GM23338 (cell line): ENCODE results near the gene ADTRP. TPM values are rescaled to one million over a fixed set of nuclear protein-coding genes. Genes with fewer than 3 reads are reported as not detected.

ENCODE experiments used
- ATAC-seq: fragments of 200-7000 bp; cut with Tn5 transposase; 3 replicates; pipeline ENCODE4 v1.9.1; 2020
- DNase-seq: peaks from one replicate; pipeline ENCODE4 v3.0.0-alpha.2; 2015; ENCODE audit warnings: low spot score
- H2AFZ ChIP-seq: fragments of 200-600 bp; sonication (generic); 2 replicates; pipeline ENCODE4 v1.8.0; 2016; ENCODE audit warnings: antibody characterized with exemption, mild to moderate bottlenecking, moderate library complexity
- H3F3A ChIP-seq: fragments of 200-600 bp; sonication (generic); replicated peaks from 2 replicates; pipeline ENCODE4 v1.8.0; 2017; ENCODE audit warnings: antibody characterized with exemption, mixed run types, low read depth
- H3K27ac ChIP-seq: fragments of 200-600 bp; sonication (generic); 2 replicates; pipeline ENCODE4 v1.6.1; 2016; ENCODE audit warnings: low read depth
- H3K27me3 ChIP-seq: fragments of 200-600 bp; sonication (generic); 2 replicates; pipeline ENCODE4 v1.8.0; 2016; ENCODE audit warnings: mild to moderate bottlenecking, mixed run types, moderate library complexity; ENCODE audit not compliant: insufficient read depth
- H3K36me3 ChIP-seq: fragments of 200-600 bp; sonication (generic); 2 replicates; pipeline ENCODE4 v1.8.0; 2016; ENCODE audit warnings: mild to moderate bottlenecking; ENCODE audit not compliant: insufficient read depth
- H3K4me1 ChIP-seq: fragments of 200-600 bp; sonication (generic); 2 replicates; pipeline ENCODE4 v1.8.0; 2016; ENCODE audit warnings: mild to moderate bottlenecking, moderate library complexity; ENCODE audit not compliant: insufficient read depth
- H3K4me2 ChIP-seq: fragments of 200-600 bp; sonication (generic); 2 replicates; pipeline ENCODE4 v1.7.1; 2017; ENCODE audit warnings: mixed run types
- H3K4me3 ChIP-seq: fragments of 200-600 bp; sonication (generic); 2 replicates; pipeline ENCODE4 v1.6.1; 2016; ENCODE audit warnings: mixed run types
- H3K79me2 ChIP-seq: fragments of 200-600 bp; sonication (generic); replicated peaks from 2 replicates; pipeline ENCODE4 v1.8.0; 2017; ENCODE audit warnings: mild to moderate bottlenecking; ENCODE audit not compliant: insufficient read depth
- H3K9me2 ChIP-seq: fragments of 200-600 bp; sonication (generic); 2 replicates; pipeline ENCODE4 v1.8.0; 2017; ENCODE audit not compliant: insufficient read depth
- H4K20me1 ChIP-seq: fragments of 200-600 bp; sonication (generic); replicated peaks from 2 replicates; pipeline ENCODE4 v1.8.0; 2017; ENCODE audit warnings: mild to moderate bottlenecking; ENCODE audit not compliant: insufficient read depth
- H3K27ac Mint-ChIP-seq: 2 replicates; pipeline ENCODE4 v1.8.0; 2020; ENCODE audit warnings: inconsistent platforms, mild to moderate bottlenecking, moderate library complexity, mixed read lengths
- H3K27me3 Mint-ChIP-seq: 3 replicates; pipeline ENCODE4 v1.8.0; 2022; ENCODE audit warnings: low read depth, mild to moderate bottlenecking, moderate library complexity, mixed read lengths, inconsistent platforms; ENCODE audit not compliant: insufficient read depth, poor library complexity
- H3K36me3 Mint-ChIP-seq: 3 replicates; pipeline ENCODE4 v1.8.0; 2021; ENCODE audit warnings: low read depth, mild to moderate bottlenecking, inconsistent platforms, moderate library complexity, mixed read lengths
- H3K4me1 Mint-ChIP-seq: 3 replicates; pipeline ENCODE4 v1.8.0; 2020; ENCODE audit warnings: mild to moderate bottlenecking, inconsistent platforms, mixed read lengths
- H3K4me3 Mint-ChIP-seq: 3 replicates; pipeline ENCODE4 v1.8.0; 2021; ENCODE audit warnings: moderate library complexity, mild to moderate bottlenecking, inconsistent platforms, mixed read lengths
- H3K9me3 Mint-ChIP-seq: 3 replicates; pipeline ENCODE4 v1.8.0; 2020; ENCODE audit warnings: moderate library complexity, mild to moderate bottlenecking, inconsistent platforms, mixed read lengths
- CREB1 ChIP-seq: fragments of 250-450 bp; sonication (Bioruptor Pico); IDR thresholded peaks from 2 replicates; pipeline ENCODE4 v1.5.0; 2020; ENCODE audit warnings: low read depth, mild to moderate bottlenecking, moderate library complexity
- CTCF ChIP-seq, 2 experiments: fragments of 200-600 bp in 1 of 2; sonication (generic) in 1 of 2; conservative IDR thresholded peaks; 2 replicates each; pipeline versions ENCODE4 v1.5.1 to v1.6.1; 2016 to 2017; ENCODE audit warnings: antibody characterized with exemption in 2 of 2, low read depth in 2 of 2, mild to moderate bottlenecking in 2 of 2, moderate library complexity in 1 of 2
- ETS1 ChIP-seq: IDR thresholded peaks from 2 replicates; pipeline ENCODE4 v1.6.1; 2016; ENCODE audit warnings: antibody characterized with exemption
- EZH2 ChIP-seq: fragments of 200-600 bp; sonication (generic); IDR thresholded peaks from one replicate; pipeline ENCODE4 v1.8.0; 2017; ENCODE audit warnings: antibody characterized with exemption, mild to moderate bottlenecking, low read depth; ENCODE audit not compliant: unreplicated experiment
- EZH2phosphoT487 ChIP-seq: fragments of 200-600 bp; sonication (generic); IDR thresholded peaks from one replicate; pipeline ENCODE4 v1.8.1; 2018; ENCODE audit warnings: antibody characterized with exemption; ENCODE audit not compliant: unreplicated experiment
- JUNB ChIP-seq: IDR thresholded peaks from one replicate; pipeline ENCODE4 v1.6.1; 2016; ENCODE audit warnings: antibody characterized with exemption; ENCODE audit not compliant: unreplicated experiment
- NANOG ChIP-seq: IDR thresholded peaks from 2 replicates; pipeline ENCODE4 v1.6.1; 2016; ENCODE audit warnings: antibody characterized with exemption, borderline replicate concordance
- POLR2AphosphoS5 ChIP-seq: IDR thresholded peaks from 2 replicates; pipeline ENCODE4 v1.6.1; 2016; ENCODE audit warnings: antibody characterized with exemption, low read depth
- REST ChIP-seq: IDR thresholded peaks from one replicate; pipeline ENCODE4 v1.6.1; 2018; ENCODE audit warnings: antibody characterized with exemption; ENCODE audit not compliant: unreplicated experiment
- STAT1 ChIP-seq: IDR thresholded peaks from one replicate; pipeline ENCODE4 v1.6.1; 2016; ENCODE audit warnings: antibody characterized with exemption; ENCODE audit not compliant: unreplicated experiment
- ZNF114 ChIP-seq: fragments of 250-450 bp; sonication (Bioruptor Pico); IDR thresholded peaks from 2 replicates; pipeline ENCODE4 v1.5.0; 2020; ENCODE audit warnings: mild to moderate bottlenecking, moderate library complexity
- ZNF331 ChIP-seq: fragments of 250-450 bp; sonication (Bioruptor Pico); IDR thresholded peaks from 2 replicates; pipeline ENCODE4 v1.5.0; 2020; ENCODE audit warnings: low read depth, mild to moderate bottlenecking, moderate library complexity
- ZNF462 ChIP-seq: fragments of 250-450 bp; sonication (Bioruptor Pico); IDR thresholded peaks from 2 replicates; pipeline ENCODE4 v1.5.0; 2020; ENCODE audit warnings: mild to moderate bottlenecking, moderate library complexity
- polyA plus RNA-seq: library from polyadenylated mRNA; unstranded; fragments of >200 nt; fragmentation: Nextera tagmentation; extraction: Ambion mirVana; gene quantifications from 2 replicates; pipeline ENCODE4 v1.2.1, GENCODE V29; 2016
- total RNA-seq: library from RNA; depleted of rRNA; stranded (reverse); fragments of >200 nt; shearing (Covaris generic); gene quantifications from 2 replicates; pipeline ENCODE4 v1.2.3, GENCODE V29; 2014

Gene ADTRP
- total and polyA plus RNA-seq, 2 experiments from 2014 or later: not detected

GRCh38 chr6:11714798-11715285 lies 63.8 kb downstream of the ADTRP start:
- H2AFZ ChIP-seq: no peak overlapping the region
- TF ChIP-seq REST: no peak
- no peak for TF ChIP-seq CTCF (conservative IDR thresholded peaks at IDR 0.05; ENCODE audit: low read depth in 2 of 2)
- no peak for TF ChIP-seq ZNF114 (CRISPR knock-in tag)
- no peak for TF ChIP-seq JUNB
- TF ChIP-seq EZH2: no peak
- no peak for TF ChIP-seq ZNF331 (CRISPR knock-in tag)
- TF ChIP-seq POLR2AphosphoS5: no peak
- TF ChIP-seq STAT1: no peak
- TF ChIP-seq CREB1: no peak
- no peak for TF ChIP-seq NANOG
- TF ChIP-seq ETS1: no peak
- TF ChIP-seq ZNF462 (CRISPR knock-in tag): no peak
- no peak for TF ChIP-seq EZH2phosphoT487

More at GRCh38 chr6:11714798-11715285, 63.8 kb downstream of the ADTRP start:
- DNase-seq (no peak), ATAC-seq (no peak)
- no peaks in the 10 kb centered on the region for H3K36me3 Mint-ChIP-seq
- peaks cover 4% of the 10 kb centered on the region for H3K27me3 Mint-ChIP-seq
- no peaks in the 10 kb centered on the region for H3K4me1 ChIP-seq
- no peaks in the 10 kb centered on the region for H3F3A ChIP-seq
- no peaks in the 10 kb centered on the region for H3K9me3 Mint-ChIP-seq
- no peaks in the 10 kb centered on the region for H3K36me3 ChIP-seq
- no peaks in the 10 kb centered on the region for H4K20me1 ChIP-seq
- H3K4me3 ChIP-seq: no peak overlapping the region
- no peak overlapping the region for H3K4me3 Mint-ChIP-seq
- no peaks in the 10 kb centered on the region for H3K79me2 ChIP-seq
- no peaks in the 10 kb centered on the region for H3K27me3 ChIP-seq
- H3K27ac ChIP-seq: no peak overlapping the region
- H3K4me2 ChIP-seq: no peak overlapping the region
- H3K4me1 Mint-ChIP-seq: peaks cover 9% of the 10 kb centered on the region; the same call in 2 of the 3 replicates
- peaks cover 6% of the 10 kb centered on the region; the same call in 1 of the 2 replicates for H3K9me2 ChIP-seq
- no peak overlapping the region for H3K27ac Mint-ChIP-seq
